Lower lobe of right lung (tissue), 2 donors: ENCODE measurements around the gene FBXO34. TPM values are rescaled to one million over a fixed set of nuclear protein-coding genes. Genes with fewer than 3 reads are reported as not detected.

ENCODE experiments used
- ATAC-seq, 2 donors: fragments of 200-7000 bp; cut with Tn5 transposase; one replicate each; pipeline ENCODE4 v1.9.1; 2020 to 2022; ENCODE audit warnings: mild to moderate bottlenecking in 2 of 2, moderate library complexity in 2 of 2
- DNase-seq: peaks from one replicate; pipeline ENCODE4 v3.0.0-alpha.2; 2020
- H3K27ac ChIP-seq: fragments of 200-600 bp; one replicate; pipeline ENCODE4 v1.8.0; 2022
- H3K27me3 ChIP-seq: fragments of 200-600 bp; one replicate; pipeline ENCODE4 v1.8.0; 2022; ENCODE audit warnings: low read depth
- H3K36me3 ChIP-seq: fragments of 200-600 bp; one replicate; pipeline ENCODE4 v1.8.0; 2022; ENCODE audit warnings: mild to moderate bottlenecking
- H3K4me1 ChIP-seq: fragments of 200-600 bp; one replicate; pipeline ENCODE4 v1.8.0; 2022
- H3K4me3 ChIP-seq: fragments of 200-600 bp; one replicate; pipeline ENCODE4 v1.8.0; 2022; ENCODE audit warnings: mild to moderate bottlenecking
- H3K9me3 ChIP-seq: fragments of 200-600 bp; one replicate; pipeline ENCODE4 v1.8.0; 2022
- CTCF ChIP-seq: fragments of 200-600 bp; IDR thresholded peaks from one replicate; pipeline ENCODE4 v1.8.0; 2022; ENCODE audit warnings: antibody characterized with exemption, mild to moderate bottlenecking
- intact Hi-C: fragments of 100-400 bp; cut with DNase I; formaldehyde crosslinking; loops from one replicate; pipeline ENCODE4 v1.11.0; 2022
- total RNA-seq: library from RNA; stranded (reverse); fragmentation: NEBNext Ultra II Directional; extraction: Animal tissue kit (Norgen Biotek cat#: 25700); gene quantifications from one replicate; pipeline ENCODE4 v1.2.1, GENCODE V29; 2021
- donor health status: DM: no; HTN: yes; CAD: no; lungs with severe emphysema.

FBXO34 gene
- total RNA-seq, 1 donor from 2014 or later = 34.7 TPM

GRCh38 chr14:55291480-55292081 is 20.4 kb downstream of the FBXO34 start:
- Histone ChIP-seq H3K36me3 (no peaks in the 10 kb centered on the region), H3K4me1 (peaks cover 7% of the 10 kb centered on the region), H3K4me3 (no peak overlapping the region), H3K9me3 (no peaks in the 10 kb centered on the region), H3K27ac (no peak overlapping the region), H3K27me3 (no peaks in the 10 kb centered on the region)
- DNase-seq (no peak), ATAC-seq (no peak)
- no peak for TF ChIP-seq CTCF
- intact Hi-C loops = no loop called here

GRCh38 chr14:55294603-55295002 is 23.4 kb downstream of the FBXO34 start:
- Histone ChIP-seq H3K36me3 (no peaks in the 10 kb centered on the region), H3K4me3 (no peak overlapping the region), H3K27me3 (no peaks in the 10 kb centered on the region), H3K9me3 (no peaks in the 10 kb centered on the region), H3K4me1 (peaks cover 12% of the 10 kb centered on the region), H3K27ac (no peak overlapping the region)
- no peak for TF ChIP-seq CTCF
- intact Hi-C loops = no loop called here
- ATAC-seq = no peak
- DNase-seq = no peak

GRCh38 chr14:55297611-55298499 is 26.6 kb downstream of the FBXO34 start:
- Histone ChIP-seq H3K27me3 (no peaks in the 10 kb centered on the region), H3K4me1 (peaks cover 40% of the 10 kb centered on the region), H3K27ac (peak overlapping the region; percentile 59), H3K4me3 (no peak overlapping the region), H3K9me3 (no peaks in the 10 kb centered on the region), H3K36me3 (no peaks in the 10 kb centered on the region)
- peak; percentile 57 for DNase-seq
- no peak for TF ChIP-seq CTCF
- ATAC-seq = peak; percentile 90 to 92
- intact Hi-C loops = no loop called here

GRCh38 chr14:55298500-55298822 is 27.2 kb downstream of the FBXO34 start:
- intact Hi-C loops = no loop called here
- Histone ChIP-seq H3K4me1 (peaks cover 46% of the 10 kb centered on the region), H3K36me3 (no peaks in the 10 kb centered on the region), H3K27ac (peak overlapping the region; percentile 59), H3K27me3 (no peaks in the 10 kb centered on the region), H3K4me3 (peak overlapping the region; percentile 32), H3K9me3 (no peaks in the 10 kb centered on the region)
- DNase-seq (peak; percentile 65), ATAC-seq (peak; percentile 82 to 85)
- TF ChIP-seq CTCF = no peak

- no peak overlapping the region for H3K27ac ChIP-seq
- DNase-seq (no peak), ATAC-seq (peak in 1 of 2 donors; percentile 5)
- H3K9me3 ChIP-seq = no peaks in the 10 kb centered on the region
- H3K4me3 ChIP-seq = no peak overlapping the region
- intact Hi-C loops = no loop called here
- H3K4me1 ChIP-seq = peaks cover 75% of the 10 kb centered on the region
- no peaks in the 10 kb centered on the region for H3K36me3 ChIP-seq
- no peaks in the 10 kb centered on the region for H3K27me3 ChIP-seq
- TF ChIP-seq CTCF = no peak
These were observed 30.4 kb downstream of the FBXO34 start for GRCh38 chr14:55301437-55302121.
